Fibroblast of pulmonary artery (primary cell): ENCODE measurements around the gene XKR3.

Experiments
- DNase-seq: peaks from one replicate; pipeline ENCODE4 v3.0.0-alpha.2; 2010; ENCODE audit warnings: low read depth
- H3K4me3 ChIP-seq: replicated peaks from 2 replicates; pipeline ENCODE4 v1.5.1; 2011; ENCODE audit warnings: low read depth, mild to moderate bottlenecking, control low read depth, low read length, moderate library complexity
- CTCF ChIP-seq: IDR thresholded peaks from 2 replicates; pipeline ENCODE4 v1.5.1; 2011; ENCODE audit warnings: mild to moderate bottlenecking, control low read depth, low read length, inconsistent platforms; ENCODE audit errors: missing control alignments

Gene XKR3

GRCh38 chr22:16827506-16827905 is 2.3 kb upstream of the XKR3 start:
- no peak overlapping the region for H3K4me3 ChIP-seq
- no peak for DNase-seq
- TF ChIP-seq CTCF: no peak

- no peak for TF ChIP-seq CTCF
- DNase-seq: no peak
- no peak overlapping the region for H3K4me3 ChIP-seq
These were observed 6.0 kb downstream of the XKR3 start for GRCh38 chr22:16819249-16819648.

DNA sequence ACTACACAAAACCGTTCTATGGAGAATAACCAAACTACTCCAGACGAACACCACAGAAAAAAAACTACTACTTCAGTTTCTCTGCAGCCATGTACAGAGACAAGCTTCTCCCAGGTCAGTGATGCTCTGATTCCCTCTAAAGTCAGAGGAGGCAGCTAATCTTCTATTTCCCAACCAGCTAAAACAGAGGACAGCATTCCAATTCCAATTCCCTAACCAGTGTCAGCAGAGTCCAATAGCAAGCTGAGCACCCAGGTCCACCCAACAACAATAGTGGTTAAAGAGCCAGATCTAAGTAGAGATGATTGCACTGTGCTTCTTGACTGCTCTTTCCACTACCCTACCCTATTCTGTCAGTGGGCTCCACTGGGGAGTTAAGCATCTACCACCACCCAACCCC is 6.7 kb downstream of the XKR3 start:
- no peak for DNase-seq
- TF ChIP-seq CTCF: no peak
- no peak overlapping the region for H3K4me3 ChIP-seq

GRCh38 chr22:16815073-16815472 is 10.1 kb downstream of the XKR3 start:
- no peak for TF ChIP-seq CTCF
- no peak overlapping the region for H3K4me3 ChIP-seq
- no peak for DNase-seq

DNA sequence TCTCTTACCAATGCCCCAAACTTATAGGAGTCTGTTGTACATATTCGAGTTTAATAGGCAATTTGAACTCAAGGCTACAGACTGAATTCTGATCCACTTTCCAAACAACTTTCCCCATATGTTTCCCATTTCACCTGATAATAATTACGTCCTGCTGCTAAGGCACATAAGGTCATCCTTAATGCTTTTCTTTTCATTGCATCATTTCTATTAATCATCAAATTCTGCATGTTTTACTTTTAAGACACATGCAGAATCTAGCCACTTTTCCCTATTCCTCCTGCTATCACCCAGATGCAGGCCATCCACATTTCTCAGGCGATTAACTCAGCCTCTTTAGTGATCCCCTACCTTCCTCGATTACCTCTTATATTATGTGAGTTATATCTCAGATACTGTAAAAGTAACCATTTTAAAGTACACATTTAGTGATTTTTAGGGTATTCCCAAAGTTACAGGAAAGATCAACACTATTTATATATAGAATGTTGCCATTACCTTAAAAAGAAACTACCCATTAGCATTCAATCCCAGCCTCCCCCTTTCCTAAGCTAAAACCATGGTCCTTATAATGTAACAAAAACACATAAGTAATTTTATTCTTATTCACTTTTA is 14.9 kb downstream of the XKR3 start:
- TF ChIP-seq CTCF: no peak

GRCh38 chr22:16808744-16809143 is 16.5 kb downstream of the XKR3 start:
- no peak overlapping the region for H3K4me3 ChIP-seq
- no peak for TF ChIP-seq CTCF
- DNase-seq: no peak

More for the DNA sequence above, 14.9 kb downstream of the XKR3 start:
- no peak for DNase-seq
- H3K4me3 ChIP-seq: no peak overlapping the region

- no peak for TF ChIP-seq CTCF
- H3K4me3 ChIP-seq: no peak overlapping the region
- no peak for DNase-seq
These were observed 18.1 kb downstream of the XKR3 start for GRCh38 chr22:16807109-16807508.
